ENCODE data around the gene EFNA1.

- TF ChIP-seq MXI1 (conservative IDR thresholded peaks at IDR 0.05; ENCODE audit: poor library complexity, severe bottlenecking) (no peak), CTCF (IDR thresholded peaks at IDR 0.05; ENCODE audit: poor library complexity, severe bottlenecking) (no peak), EZH2 (IDR thresholded peaks at IDR 0.05; ENCODE audit: borderline replicate concordance, insufficient read depth, low read length, poor library complexity, severe bottlenecking) (no peak)
These were observed 32.5 kb downstream of the EFNA1 start for GRCh38 chr1:155160128-155160527.

All from neural cell (in vitro differentiated cells).